AG09309 (cell line): ENCODE results near the gene SF3A2.

Source experiments
- DNase-seq: peaks from one replicate; pipeline ENCODE4 v3.0.0-alpha.2; 2010; ENCODE audit warnings: low read depth
- H3K4me3 ChIP-seq: 2 replicates; pipeline ENCODE4 v1.5.1; 2011; ENCODE audit warnings: mild to moderate bottlenecking, low read depth, low read length, moderate library complexity; ENCODE audit not compliant: control insufficient read depth
- TF ChIP-seq, protein P1 (sequence below): IDR thresholded peaks from 2 replicates; pipeline ENCODE4 v1.5.1; 2011; ENCODE audit warnings: mild to moderate bottlenecking, low read depth, low read length, inconsistent platforms; ENCODE audit not compliant: insufficient read depth, control insufficient read depth; ENCODE audit errors: missing control alignments

Gene SF3A2

DNA sequence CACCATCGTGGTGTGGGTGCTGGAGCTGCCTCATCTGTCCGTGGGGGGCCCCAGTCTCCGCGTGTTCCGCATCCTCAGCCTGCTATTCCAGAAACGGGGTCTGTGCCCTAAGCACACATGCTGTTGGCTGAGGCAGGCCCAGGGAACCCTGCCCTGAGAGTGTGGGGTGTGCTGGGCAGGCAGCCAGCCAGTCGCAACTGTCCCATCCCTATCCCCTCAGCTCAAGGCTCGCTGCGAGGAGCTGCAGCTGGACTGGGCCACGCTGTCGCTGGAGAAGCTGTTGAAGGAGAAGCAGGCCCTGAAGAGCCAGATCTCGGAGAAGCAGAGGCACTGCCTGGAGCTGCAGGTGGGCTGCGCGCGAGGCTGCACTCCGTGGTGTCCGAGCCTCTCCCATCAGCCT, 22.4 kb upstream of the SF3A2 start:
- no peak for DNase-seq
- TF ChIP-seq, protein P1, sequence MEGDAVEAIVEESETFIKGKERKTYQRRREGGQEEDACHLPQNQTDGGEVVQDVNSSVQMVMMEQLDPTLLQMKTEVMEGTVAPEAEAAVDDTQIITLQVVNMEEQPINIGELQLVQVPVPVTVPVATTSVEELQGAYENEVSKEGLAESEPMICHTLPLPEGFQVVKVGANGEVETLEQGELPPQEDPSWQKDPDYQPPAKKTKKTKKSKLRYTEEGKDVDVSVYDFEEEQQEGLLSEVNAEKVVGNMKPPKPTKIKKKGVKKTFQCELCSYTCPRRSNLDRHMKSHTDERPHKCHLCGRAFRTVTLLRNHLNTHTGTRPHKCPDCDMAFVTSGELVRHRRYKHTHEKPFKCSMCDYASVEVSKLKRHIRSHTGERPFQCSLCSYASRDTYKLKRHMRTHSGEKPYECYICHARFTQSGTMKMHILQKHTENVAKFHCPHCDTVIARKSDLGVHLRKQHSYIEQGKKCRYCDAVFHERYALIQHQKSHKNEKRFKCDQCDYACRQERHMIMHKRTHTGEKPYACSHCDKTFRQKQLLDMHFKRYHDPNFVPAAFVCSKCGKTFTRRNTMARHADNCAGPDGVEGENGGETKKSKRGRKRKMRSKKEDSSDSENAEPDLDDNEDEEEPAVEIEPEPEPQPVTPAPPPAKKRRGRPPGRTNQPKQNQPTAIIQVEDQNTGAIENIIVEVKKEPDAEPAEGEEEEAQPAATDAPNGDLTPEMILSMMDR = no peak
- H3K4me3 ChIP-seq = no peak overlapping the region

DNA sequence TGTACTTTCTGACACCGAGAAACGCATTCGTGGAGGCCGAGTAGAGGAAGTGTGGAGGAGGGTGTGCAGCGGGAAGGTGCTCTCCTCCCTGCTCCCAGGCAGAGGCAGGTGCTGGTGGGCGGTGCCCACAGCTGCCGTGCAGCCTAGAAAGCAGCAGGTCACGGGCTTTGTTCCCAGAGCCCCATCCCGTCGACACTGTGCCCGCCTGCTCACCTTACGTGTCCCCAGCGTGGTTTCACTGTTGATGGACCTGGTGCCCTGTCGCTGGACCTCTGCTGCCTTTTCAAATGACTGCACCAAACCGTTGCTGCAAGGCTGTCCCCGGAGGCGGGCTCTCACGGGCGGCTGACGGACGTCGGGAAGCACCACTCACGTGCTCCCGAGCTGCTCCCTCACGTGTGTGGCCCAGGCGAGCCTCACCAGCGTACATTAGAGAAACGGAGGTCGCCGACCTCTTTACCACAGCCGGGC, 21.3 kb upstream of the SF3A2 start:
- DNase-seq = no peak
- TF ChIP-seq, protein P1 = no peak
- no peak overlapping the region for H3K4me3 ChIP-seq

DNA sequence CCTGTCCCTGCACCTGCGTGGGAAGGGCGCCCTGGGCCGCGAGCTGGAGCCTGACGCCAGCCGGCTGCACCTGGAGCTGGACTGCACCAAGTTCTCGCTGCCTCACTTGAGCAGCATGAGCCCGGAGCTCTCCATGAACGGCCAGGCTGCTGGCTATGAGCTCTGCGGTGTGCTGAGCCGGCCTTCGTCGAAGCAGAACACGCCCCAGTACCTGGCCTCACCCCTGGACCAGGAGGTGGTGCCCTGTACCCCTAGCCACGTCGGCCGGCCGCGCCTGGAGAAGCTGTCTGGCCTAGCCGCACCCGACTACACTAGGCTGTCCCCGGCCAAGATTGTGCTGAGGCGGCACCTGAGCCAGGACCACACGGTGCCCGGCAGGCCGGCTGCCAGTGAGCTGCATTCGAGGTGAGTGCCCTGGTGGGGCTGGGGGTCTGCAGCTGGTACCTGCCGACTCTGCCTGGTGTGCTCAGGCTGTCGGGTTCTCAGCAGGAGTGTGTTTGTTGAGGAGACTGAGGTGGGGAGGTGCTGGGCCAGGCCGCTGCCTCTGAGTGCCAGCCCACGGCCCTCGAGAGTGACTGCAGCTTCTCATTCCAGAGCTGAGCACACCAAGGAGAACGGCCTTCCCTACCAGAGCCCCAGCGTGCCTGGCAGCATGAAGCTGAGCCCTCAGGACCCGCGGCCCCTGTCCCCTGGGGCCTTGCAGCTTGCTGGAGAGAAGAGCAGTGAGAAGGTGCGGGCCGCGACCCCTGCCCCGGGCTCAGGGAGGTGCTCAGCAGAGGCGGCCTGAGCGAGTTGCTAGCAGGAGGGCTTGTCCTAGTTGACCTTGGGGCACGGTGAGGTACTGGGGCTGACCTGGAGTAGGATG, 20.0 kb upstream of the SF3A2 start:
- TF ChIP-seq, protein P1 = no peak
- no peak for DNase-seq
- no peak overlapping the region for H3K4me3 ChIP-seq

DNA sequence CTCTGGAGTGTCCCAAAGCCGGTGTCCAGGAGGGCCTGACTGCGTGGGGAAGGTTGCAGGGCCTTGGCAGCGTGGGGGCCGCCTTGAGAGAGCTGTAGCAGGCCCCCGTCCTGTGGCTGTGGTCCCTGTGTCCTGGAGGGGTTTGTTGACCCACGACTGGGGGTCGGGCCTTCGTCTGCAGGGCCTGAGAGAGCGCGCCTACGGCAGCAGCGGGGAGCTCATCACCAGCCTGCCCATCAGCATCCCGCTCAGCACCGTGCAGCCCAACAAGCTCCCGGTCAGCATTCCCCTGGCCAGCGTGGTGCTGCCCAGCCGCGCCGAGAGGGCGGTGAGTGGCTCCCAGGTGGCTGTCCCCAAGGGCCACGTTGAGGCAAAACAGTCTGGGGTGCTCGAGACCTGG, 19.0 kb upstream of the SF3A2 start:
- no peak for DNase-seq
- H3K4me3 ChIP-seq = no peak overlapping the region
- TF ChIP-seq, protein P1 = no peak

DNA sequence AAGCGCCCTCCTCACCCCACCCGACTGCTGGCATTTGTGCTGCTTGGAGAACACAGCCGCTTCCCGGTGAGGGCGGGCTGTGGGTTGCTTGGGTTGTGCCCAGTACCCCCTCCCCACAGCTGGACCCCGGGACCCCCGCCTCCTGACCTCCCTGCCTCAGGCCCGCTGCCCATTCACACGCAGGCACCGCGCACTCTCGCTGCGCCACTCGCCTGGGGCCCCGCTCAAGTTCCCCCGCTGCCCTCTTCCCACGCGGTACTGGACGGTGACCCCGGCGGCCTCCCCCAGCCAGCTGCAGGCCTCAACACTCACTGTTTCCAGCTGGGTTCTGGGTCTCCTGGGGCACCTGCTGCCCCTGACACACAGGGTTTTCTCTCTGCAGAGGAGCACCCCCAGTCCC, 16.9 kb upstream of the SF3A2 start:
- H3K4me3 ChIP-seq = no peak overlapping the region
- DNase-seq = no peak
- TF ChIP-seq, protein P1 = no peak

DNA sequence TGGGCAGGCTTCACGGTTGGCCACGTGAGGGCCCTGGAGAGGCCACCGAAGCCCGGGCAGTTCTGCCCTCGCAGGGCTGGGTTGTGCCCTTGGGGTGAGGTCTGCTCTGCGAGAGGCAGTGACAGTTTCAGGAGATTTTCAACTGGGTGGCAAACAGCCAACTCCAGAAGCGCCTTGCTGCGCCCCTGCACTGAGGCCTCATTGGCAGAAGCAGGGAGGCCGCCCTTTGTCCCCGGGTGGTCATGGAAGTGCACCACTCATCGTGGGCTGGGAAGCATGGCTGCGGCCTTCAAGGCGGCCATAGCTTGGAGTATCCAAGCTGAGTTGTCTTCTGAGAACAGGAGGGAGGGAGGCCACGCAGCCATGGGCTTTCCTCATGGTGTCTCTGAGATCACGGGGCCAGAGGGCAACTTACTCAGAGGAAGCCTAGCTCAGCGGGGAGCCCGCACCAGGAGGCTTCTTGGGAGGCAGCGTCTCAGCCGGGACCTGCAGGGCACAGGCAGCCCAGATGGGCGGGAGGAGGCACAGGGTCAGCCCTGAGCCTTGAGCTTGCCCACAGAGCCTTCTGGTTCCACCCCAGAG, 15.3 kb upstream of the SF3A2 start:
- DNase-seq = no peak
- H3K4me3 ChIP-seq = no peak overlapping the region
- TF ChIP-seq, protein P1 = no peak

DNA sequence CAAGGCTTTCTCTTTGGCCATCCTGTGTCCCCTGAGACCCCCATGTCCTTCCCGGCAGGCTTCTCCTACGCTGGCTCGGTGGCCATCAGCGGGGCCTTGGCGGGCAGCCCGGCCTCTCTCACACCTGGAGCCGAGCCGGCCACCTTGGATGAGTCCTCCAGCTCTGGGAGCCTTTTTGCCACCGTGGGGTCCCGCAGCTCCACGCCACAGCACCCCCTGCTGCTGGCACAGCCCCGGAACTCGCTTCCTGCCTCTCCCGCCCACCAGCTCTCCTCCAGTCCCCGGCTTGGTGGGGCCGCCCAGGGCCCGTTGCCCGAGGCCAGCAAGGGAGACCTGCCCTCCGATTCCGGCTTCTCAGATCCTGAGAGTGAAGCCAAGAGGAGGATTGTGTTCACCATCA, 14.7 kb upstream of the SF3A2 start:
- TF ChIP-seq, protein P1 = peak; percentile 4
- no peak overlapping the region for H3K4me3 ChIP-seq
- no peak for DNase-seq
